GM12891 (cell line): ENCODE data around the gene TMEM156.

Source experiments
- DNase-seq: peaks from one replicate; pipeline ENCODE4 v3.0.0; 2011; ENCODE audit warnings: low spot score; ENCODE audit not compliant: insufficient read length
- FAIRE-seq: peaks from 2 replicates; lab custom pipeline; 2011; peaks lifted over from hg19 to GRCh38; lab: Jason Lieb, UNC
- PAX5 ChIP-seq: IDR thresholded peaks from 2 replicates; pipeline ENCODE4 v1.6.1; 2011; ENCODE audit warnings: low read length, moderate library complexity, mild to moderate bottlenecking; ENCODE audit not compliant: insufficient read depth, severe bottlenecking
- POLR2A ChIP-seq: IDR thresholded peaks from 2 replicates; pipeline ENCODE4 v1.6.1; 2011; ENCODE audit warnings: low read depth, low read length, control low read depth
- POLR2AphosphoS5 ChIP-seq: IDR thresholded peaks from 2 replicates; pipeline ENCODE4 v1.6.1; 2011; ENCODE audit warnings: low read depth, low read length, control low read depth
- POU2F2 ChIP-seq: IDR thresholded peaks from 2 replicates; pipeline ENCODE4 v1.6.1; 2011; ENCODE audit warnings: low read depth, mild to moderate bottlenecking, control low read depth, low read length, moderate library complexity
- SPI1 ChIP-seq: IDR thresholded peaks from 2 replicates; pipeline ENCODE4 v1.6.1; 2011; ENCODE audit warnings: low read depth, low read length, control low read depth
- TAF1 ChIP-seq: IDR thresholded peaks from 2 replicates; pipeline ENCODE4 v1.6.1; 2011; ENCODE audit warnings: low read depth, low read length, control low read depth

The TMEM156 gene

DNA sequence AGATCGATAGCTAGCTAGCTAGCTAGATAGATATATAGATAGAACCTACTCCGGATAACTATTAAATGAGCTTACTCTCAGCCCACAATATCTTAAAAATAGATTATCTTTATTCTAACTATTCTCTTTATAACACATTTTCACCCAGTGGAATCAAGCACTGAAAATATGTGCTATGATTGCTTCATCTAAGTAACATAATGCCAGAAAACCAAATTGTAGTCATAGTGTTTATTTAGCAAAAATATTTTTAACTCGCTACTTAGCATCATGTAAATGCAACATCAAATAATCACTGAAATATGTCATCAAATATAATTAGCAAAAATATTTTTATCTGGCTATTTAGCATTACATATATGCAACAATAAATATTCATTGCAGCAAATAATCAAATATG is 1.5 kb downstream of the TMEM156 start:
- DNase-seq (no peak), FAIRE-seq (no peak)
- TF ChIP-seq POU2F2 (no peak), PAX5 (no peak), POLR2AphosphoS5 (no peak), SPI1 (no peak), POLR2A (no peak), TAF1 (no peak)

DNA sequence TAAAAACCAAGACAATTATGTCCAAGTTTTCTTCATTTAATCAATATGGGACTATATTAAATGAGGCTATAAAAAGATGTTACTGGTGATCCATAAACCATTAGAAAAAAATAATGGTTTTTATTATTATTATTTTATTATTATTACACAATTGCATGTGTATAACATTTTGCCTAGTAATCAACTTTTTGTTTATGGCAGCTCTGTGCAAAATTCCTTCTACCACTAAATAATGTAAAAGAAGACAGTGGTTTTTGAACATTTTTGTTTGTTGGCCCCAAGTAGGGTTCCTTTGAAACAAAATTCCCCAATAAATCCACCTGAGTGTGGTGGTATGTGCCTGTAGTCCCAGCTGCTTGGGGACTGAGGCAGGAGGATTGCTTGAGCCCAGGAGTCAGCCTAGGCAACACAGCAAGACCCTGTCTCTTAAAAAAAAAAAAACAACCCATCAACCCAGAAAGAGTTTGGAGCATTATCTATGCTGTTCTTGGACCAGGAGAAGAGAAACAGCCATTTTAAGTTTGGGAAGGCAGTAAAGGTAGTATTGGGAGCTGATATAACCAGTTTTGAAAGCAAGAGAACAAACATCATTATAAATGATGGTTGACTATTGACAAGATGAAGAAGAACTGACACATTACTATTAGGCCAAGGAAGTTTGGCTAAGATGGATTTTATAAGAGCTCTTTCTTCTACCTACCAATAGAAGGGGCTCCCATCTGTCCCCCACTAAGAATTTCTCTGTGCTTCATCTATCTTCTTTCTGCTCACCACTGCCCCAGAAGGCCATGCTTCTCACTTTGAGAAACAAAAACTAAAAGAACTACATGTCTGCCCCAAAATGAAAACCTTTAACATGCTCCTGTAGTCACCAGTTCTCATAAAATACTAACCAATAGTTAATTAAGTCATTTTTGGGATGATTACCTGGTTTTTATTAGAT is 2.2 kb downstream of the TMEM156 start:
- peak; percentile 75 for FAIRE-seq
- no peak for TF ChIP-seq POLR2A
- no peak for TF ChIP-seq POU2F2
- no peak for TF ChIP-seq POLR2AphosphoS5
- no peak for TF ChIP-seq PAX5
- TF ChIP-seq SPI1: no peak
- no peak for TF ChIP-seq TAF1
- DNase-seq: no peak

DNA sequence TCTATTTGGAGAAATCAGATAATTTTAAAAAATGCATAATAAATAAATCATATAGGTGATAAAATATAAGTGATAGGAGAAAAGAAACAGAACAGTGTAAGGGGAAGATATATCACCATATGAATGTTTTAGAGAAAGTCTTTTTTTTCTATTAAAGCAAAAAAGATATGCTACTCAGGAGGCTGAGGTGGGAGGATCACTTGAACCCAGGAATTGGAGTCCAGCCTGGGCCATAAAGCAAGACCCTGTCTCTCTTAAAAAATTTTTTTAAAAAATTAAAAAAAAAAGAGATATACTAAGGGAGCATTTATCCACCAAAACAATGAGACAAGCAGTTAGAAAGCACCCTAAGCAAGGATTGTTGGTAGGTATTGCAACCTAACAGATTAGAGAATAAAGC is 6.1 kb downstream of the TMEM156 start:
- FAIRE-seq (no peak), DNase-seq (no peak)
- no peak for TF ChIP-seq PAX5
- no peak for TF ChIP-seq POLR2A
- TF ChIP-seq POLR2AphosphoS5: no peak
- TF ChIP-seq POU2F2: no peak
- TF ChIP-seq SPI1: no peak
- TF ChIP-seq TAF1: no peak

DNA sequence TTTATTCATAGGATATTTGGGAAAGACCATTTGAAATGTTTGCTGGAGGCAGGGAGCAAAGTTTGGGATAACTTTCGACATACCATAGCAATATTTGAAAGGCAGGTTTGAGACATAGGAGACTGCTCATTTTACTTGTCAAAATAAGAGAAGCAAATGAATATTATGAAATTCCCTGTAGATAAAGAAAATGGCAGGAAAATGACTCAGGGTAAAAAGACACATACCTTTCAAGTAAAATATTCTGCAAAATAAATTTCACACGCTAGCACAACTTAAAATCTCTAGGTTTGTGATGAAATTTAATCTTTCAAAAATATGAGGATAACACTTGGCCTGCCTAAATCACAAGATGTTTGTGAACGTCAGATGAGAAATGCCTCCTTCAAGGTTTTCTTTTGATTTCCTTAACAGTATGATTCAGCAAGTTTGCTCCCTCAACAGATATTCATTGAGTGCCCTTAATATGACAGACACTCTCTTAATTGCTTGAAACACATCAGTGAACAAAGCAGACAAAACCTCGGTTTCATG is 6.6 kb downstream of the TMEM156 start:
- TF ChIP-seq POU2F2 (no peak), PAX5 (no peak), POLR2A (no peak), TAF1 (no peak), SPI1 (no peak), POLR2AphosphoS5 (no peak)
- DNase-seq: no peak
- no peak for FAIRE-seq

DNA sequence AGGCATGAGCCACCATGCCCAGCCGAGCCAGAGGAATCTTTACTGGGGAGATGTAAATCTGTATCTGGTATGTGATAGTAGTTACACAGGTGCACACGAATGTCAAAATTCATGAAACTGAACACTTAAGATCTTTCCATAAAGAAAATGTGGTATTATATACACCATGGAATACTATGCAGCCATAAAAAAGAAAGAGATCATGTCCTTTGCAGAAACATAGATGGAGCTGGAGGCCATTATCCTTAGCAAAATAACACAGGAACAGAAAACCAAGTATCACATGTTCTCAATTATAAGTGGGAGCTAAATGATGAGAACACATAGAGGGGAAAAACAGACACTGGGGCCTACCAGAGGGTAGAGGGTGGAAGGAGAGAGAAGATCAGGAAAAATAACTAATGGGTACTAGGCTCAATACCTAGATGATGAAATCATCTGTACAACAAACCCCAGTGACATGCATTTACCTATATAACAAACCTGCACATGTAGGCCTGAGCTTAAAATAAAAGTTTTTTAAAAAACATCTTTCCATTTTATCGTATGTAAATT is 7.8 kb downstream of the TMEM156 start:
- TF ChIP-seq TAF1 (no peak), POLR2A (no peak), PAX5 (no peak), POLR2AphosphoS5 (no peak), SPI1 (no peak), POU2F2 (no peak)
- FAIRE-seq (no peak), DNase-seq (no peak)

DNA sequence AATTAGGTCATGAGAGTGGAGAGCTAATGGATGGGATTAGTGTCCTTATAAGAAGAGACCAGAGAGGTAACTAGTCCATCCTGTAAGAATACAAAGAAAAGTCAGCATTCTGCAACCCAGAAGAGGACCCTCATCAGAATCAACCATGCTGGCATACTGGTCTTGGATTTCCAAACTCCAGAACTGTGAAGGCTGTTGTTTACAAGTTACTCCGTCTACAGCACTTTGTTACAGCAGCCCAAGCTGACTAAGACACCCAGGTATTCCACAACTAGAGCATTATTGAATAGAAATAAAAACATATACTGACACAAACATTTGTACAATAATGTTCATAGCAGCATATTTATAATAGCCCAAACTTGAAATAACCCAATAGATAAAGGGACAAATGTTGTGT is 9.2 kb downstream of the TMEM156 start:
- FAIRE-seq (no peak), DNase-seq (no peak)
- TF ChIP-seq POLR2AphosphoS5 (no peak), POU2F2 (no peak), PAX5 (no peak), TAF1 (no peak)

DNA sequence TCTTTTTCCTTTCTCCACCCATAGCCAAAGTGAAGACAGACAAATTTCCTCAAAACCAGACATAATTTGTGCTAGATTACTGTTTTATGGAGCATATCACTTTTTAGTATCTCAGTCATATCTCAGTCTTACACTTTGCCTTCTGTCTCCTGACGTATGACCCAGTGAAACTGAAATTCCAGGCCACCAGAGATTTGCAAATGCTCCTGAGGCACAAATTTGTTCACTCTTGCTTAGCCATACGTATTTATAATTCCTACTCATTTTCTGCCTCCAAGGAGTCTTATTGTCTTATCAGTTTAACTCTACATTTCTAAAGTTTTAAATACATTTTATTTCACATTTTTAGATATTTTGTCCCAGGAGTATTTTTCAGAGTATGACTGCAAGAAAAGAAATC is 10.0 kb downstream of the TMEM156 start:
- DNase-seq (no peak), FAIRE-seq (no peak)
- TF ChIP-seq PAX5 (no peak), TAF1 (no peak), POLR2AphosphoS5 (no peak), POLR2A (no peak), POU2F2 (no peak), SPI1 (no peak)

DNA sequence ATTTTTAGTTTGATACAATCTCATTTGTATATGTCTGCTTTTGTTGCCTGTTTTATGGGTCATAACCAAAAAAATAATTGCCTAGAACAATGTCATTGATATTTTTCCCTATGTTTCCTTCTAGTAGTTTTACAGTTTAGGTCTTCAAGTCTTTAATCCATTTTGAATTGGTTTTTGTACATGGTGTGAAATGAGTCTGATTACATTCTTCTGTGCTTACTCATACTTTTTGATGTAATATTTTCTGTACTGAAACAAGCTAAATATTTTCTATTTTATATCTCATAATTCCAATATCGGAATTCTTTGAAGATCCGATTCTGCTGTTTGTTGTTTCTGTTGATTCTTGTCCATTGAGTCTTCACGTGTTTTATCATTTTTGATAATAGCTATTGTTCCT is 10.6 kb downstream of the TMEM156 start:
- no peak for TF ChIP-seq PAX5
- no peak for TF ChIP-seq POLR2A
- TF ChIP-seq SPI1: no peak
- no peak for TF ChIP-seq POLR2AphosphoS5
- no peak for TF ChIP-seq TAF1
- TF ChIP-seq POU2F2: no peak
- no peak for FAIRE-seq
- no peak for DNase-seq

DNA sequence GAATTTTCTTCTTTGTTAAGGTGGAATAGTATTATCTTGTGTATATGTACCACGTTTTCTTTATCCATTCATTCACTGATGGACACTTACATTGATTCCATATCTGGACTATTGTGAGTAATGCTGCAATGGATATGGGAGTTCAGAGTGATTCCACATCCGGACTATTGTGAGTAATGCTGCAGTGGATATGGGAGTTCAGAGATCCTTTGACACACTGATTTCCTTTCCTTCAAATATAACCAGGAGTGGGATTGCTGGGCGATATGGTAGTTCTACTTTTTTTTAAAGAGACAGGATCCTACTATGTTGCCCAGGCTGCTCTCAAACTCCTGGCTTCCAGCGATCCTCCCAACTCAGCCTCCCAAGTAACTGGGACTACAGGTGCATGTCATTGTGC is 12.1 kb downstream of the TMEM156 start:
- peak; percentile 26 for FAIRE-seq
- TF ChIP-seq SPI1: no peak
- no peak for TF ChIP-seq POU2F2
- no peak for TF ChIP-seq TAF1
- TF ChIP-seq POLR2A: no peak
- no peak for TF ChIP-seq PAX5
- no peak for TF ChIP-seq POLR2AphosphoS5
- no peak for DNase-seq
